Kidney (tissue), 14 donors: ENCODE data around the gene AFF3. TPM values are rescaled to one million over a fixed set of nuclear protein-coding genes. Genes with fewer than 3 reads are reported as not detected.

Experiments
- DNase-seq, 5 donors: peaks; one replicate each; pipeline ENCODE4 v3.0.0-alpha.2; 2013 to 2020
- FAIRE-seq: peaks from 2 replicates; lab custom pipeline; 2012; peaks lifted over from hg19 to GRCh38; lab: Jason Lieb, UNC
- H3K27ac ChIP-seq, 2 donors: one replicate each; pipeline ENCODE4 v1.7.0; 2013; ENCODE audit warnings: low read depth in 2 of 2, low read length in 2 of 2, inconsistent platforms in 1 of 2
- H3K27me3 ChIP-seq: one replicate; pipeline ENCODE4 v1.7.1; 2013; ENCODE audit warnings: low read length, inconsistent platforms; ENCODE audit not compliant: control insufficient read depth, insufficient read depth
- H3K36me3 ChIP-seq, 3 donors: one replicate each; pipeline versions ENCODE4 v1.7.0 to v1.7.1; 2013; ENCODE audit warnings: low read length in 3 of 3, control low read depth in 1 of 3, inconsistent platforms in 1 of 3; ENCODE audit not compliant: insufficient read depth in 3 of 3, control insufficient read depth in 2 of 3
- H3K4me1 ChIP-seq, 3 donors: one replicate each; pipeline versions ENCODE4 v1.7.0 to v1.7.1; 2013; ENCODE audit warnings: low read length in 3 of 3, inconsistent platforms in 1 of 3, low read depth in 1 of 3; ENCODE audit not compliant: control insufficient read depth in 2 of 3, insufficient read depth in 2 of 3
- H3K4me3 ChIP-seq, 3 donors: one replicate each; pipeline versions ENCODE4 v1.7.0 to v1.8.1; 2013; ENCODE audit warnings: low read length in 3 of 3, control low read depth in 1 of 3, inconsistent platforms in 1 of 3
- H3K9ac ChIP-seq, 3 donors: one replicate each; pipeline versions ENCODE4 v1.7.0 to v1.7.1; 2013; ENCODE audit warnings: low read length in 3 of 3, control low read depth in 1 of 3, inconsistent platforms in 1 of 3
- H3K9me3 ChIP-seq, 3 donors: one replicate each; pipeline versions ENCODE4 v1.7.0 to v1.7.1; 2013; ENCODE audit warnings: low read length in 3 of 3, control low read depth in 1 of 3, inconsistent platforms in 1 of 3; ENCODE audit not compliant: control insufficient read depth in 2 of 3, insufficient read depth in 1 of 3
- CTCF ChIP-seq: IDR thresholded peaks from 3 replicates; pipeline ENCODE4 v1.5.1; 2012; ENCODE audit warnings: mild to moderate bottlenecking, moderate library complexity, borderline replicate concordance; ENCODE audit not compliant: insufficient read depth; ENCODE audit errors: extremely low read depth
- intact Hi-C: fragments of 100-400 bp; cut with DNase I; formaldehyde crosslinking; loops from one replicate; pipeline ENCODE4 v1.11.1; 2022
- polyA plus RNA-seq: library from polyadenylated mRNA; stranded (reverse); fragments of 350-450 nt; fragmentation: Illumina TruSeq; extraction: RNeasy Lipid Tissue Mini Kit (QIAGEN cat#74804); gene quantifications from one replicate; pipeline ENCODE4 v1.2.3, GENCODE V29; 2014; ENCODE audit warnings: low read depth, low replicate concordance; ENCODE audit not compliant: insufficient read depth
- total RNA-seq: library from RNA; stranded (reverse); fragmentation: NEBNext Ultra II Directional; extraction: Animal tissue kit (Norgen Biotek cat#: 25700); gene quantifications from one replicate; pipeline ENCODE4 v1.2.1, GENCODE V29; 2021
- donor health status: control.
- donor health status: control.
- donor health status: control.
- donor health status: control.
- donor health status: control.
- donor health status: DM: yes; HTN: yes; CAD: no.
- donor health status: Normal renal cell carcinoma (clear cell type).

Gene AFF3
- total and polyA plus RNA-seq, 2 donors from 2014 or later: 0.65 to 11.0 TPM

GRCh38 chr2:100043081-100043890 lies 99.1 kb downstream of the AFF3 start:
- intact Hi-C loops: no loop called here
- Histone ChIP-seq H3K27ac (no peak overlapping the region), H3K9ac (no peak overlapping the region), H3K4me1 (peaks cover 0 to 7% (median 0%) of the 10 kb centered on the region in 3 donors), H3K9me3 (no peaks in the 10 kb centered on the region), H3K36me3 (no peaks in the 10 kb centered on the region), H3K27me3 (no peaks in the 10 kb centered on the region), H3K4me3 (no peak overlapping the region)
- DNase-seq: no peak
- FAIRE-seq: no peak
- no peak for TF ChIP-seq CTCF

GRCh38 chr2:100042562-100042961 lies 99.8 kb downstream of the AFF3 start:
- intact Hi-C loops: no loop called here
- H3K27me3 ChIP-seq: no peaks in the 10 kb centered on the region
- H3K9ac ChIP-seq: no peak overlapping the region
- DNase-seq (no peak), FAIRE-seq (no peak)
- no peak for TF ChIP-seq CTCF
- H3K4me3 ChIP-seq: no peak overlapping the region
- H3K36me3 ChIP-seq: no peaks in the 10 kb centered on the region
- H3K4me1 ChIP-seq: peaks cover 0 to 7% (median 0%) of the 10 kb centered on the region in 3 donors
- no peaks in the 10 kb centered on the region for H3K9me3 ChIP-seq
- H3K27ac ChIP-seq: no peak overlapping the region

- Histone ChIP-seq H3K27me3 (no peaks in the 10 kb centered on the region), H3K9ac (no peak overlapping the region), H3K9me3 (no peaks in the 10 kb centered on the region), H3K36me3 (no peaks in the 10 kb centered on the region), H3K4me3 (no peak overlapping the region), H3K27ac (no peak overlapping the region), H3K4me1 (peaks cover 0 to 7% (median 0%) of the 10 kb centered on the region in 3 donors)
- no peak for DNase-seq
- no peak for FAIRE-seq
- TF ChIP-seq CTCF: no peak
- intact Hi-C loops: no loop called here
These were observed 100.4 kb downstream of the AFF3 start for GRCh38 chr2:100041946-100042345.
